ENCODE measurements around the gene SMIM8.

The SMIM8 gene

GRCh38 chr6:87336367-87336766, 14.0 kb downstream of the SMIM8 start:
- no peak for DNase-seq

DNA sequence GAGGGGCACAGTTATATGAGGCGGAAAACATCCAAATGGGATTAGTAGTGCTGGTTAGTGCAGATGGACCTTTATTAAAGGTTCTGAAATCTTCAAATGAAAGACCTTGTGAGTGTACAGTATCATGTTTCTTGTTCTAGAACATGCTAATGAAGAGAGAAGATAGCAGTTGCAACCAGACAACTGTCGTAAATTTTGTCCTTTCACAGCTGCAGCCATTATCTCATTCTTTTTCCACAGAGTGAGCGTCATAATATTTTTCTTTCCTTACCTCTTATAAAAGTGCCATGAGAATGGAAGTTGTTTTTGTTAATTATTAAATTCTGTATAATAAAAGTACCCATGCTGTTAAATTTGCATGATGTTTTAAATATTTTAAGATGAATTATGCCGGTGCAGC, 17.8 kb downstream of the SMIM8 start:
- DNase-seq, result no peak

GRCh38 chr6:87341158-87341557, 18.8 kb downstream of the SMIM8 start:
- no peak for DNase-seq

GRCh38 chr6:87341899-87342298, 19.5 kb downstream of the SMIM8 start:
- DNase-seq, result no peak

GRCh38 chr6:87342829-87343228, 20.4 kb downstream of the SMIM8 start:
- no peak for DNase-seq

DNA sequence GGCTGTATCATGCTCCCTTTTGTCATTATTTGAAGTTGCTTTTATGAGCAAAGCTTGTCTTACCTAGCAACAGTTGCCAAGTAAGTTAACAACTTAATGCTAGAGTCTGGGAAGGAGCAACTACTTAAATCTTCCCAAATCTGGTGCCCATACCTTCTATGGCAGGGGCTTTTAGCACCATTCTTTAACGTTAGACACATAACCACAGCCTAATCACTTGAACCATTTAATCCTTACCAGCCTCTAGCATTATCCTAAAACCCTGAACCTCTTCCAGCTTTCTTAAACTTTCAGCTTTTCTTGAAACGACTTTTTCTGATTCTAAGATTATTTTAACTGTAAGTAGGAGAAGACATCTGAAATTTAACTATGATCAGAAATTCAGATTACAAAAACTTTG, 22.3 kb downstream of the SMIM8 start, which contains the start of gene C6orf163:
C6orf163 (plus strand) TSS at position 83 of the 400 bp plus-strand sequence; CDS start at position 370, 287 bp downstream.
- DNase-seq, result no peak

DNA sequence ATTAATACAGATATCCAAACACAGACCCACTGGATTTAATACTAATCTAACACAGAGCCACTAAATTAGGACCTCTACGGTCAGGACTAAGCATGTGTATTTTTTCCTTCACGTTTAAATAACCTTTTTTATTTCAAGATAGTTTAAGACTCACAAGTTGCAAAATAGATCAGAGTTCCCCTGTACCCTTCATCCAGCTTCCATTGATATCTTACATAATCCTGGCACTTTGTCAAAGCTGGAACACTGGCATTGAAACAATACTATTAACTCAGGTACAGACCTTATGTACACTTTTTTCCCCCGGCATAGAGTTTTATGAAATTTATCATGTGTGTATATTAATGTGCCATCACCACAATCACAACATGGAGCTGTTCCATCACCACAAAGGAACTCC, 24.3 kb downstream of the SMIM8 start:
- no peak for DNase-seq

- DNase-seq, result no peak
Observed at GRCh38 chr6:87349896-87350295, 27.5 kb downstream of the SMIM8 start.

- DNase-seq, result no peak
Observed at GRCh38 chr6:87350516-87350915, 28.1 kb downstream of the SMIM8 start.

DNA sequence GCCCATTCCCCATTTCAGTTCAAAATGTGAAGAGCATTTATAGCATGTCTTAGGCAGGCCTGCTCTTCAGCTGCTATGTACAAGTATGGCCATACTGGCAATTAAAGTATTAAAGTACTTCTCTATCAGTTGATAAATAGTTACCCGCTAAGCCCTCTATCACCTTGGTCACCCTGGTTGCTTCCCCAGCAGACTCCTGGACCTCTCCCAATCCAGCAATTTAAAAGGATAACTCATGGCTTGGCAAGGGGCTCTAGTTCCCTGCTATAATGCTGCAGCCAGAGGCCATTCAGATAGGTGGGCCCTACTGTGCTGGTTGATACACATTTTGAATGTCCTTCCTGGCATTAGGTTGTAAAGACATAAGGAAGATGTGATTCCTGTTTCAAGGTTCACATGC, 29.2 kb downstream of the SMIM8 start:
- no peak for DNase-seq

- DNase-seq, result no peak
Observed at GRCh38 chr6:87356181-87356580, 33.8 kb downstream of the SMIM8 start.

DNA sequence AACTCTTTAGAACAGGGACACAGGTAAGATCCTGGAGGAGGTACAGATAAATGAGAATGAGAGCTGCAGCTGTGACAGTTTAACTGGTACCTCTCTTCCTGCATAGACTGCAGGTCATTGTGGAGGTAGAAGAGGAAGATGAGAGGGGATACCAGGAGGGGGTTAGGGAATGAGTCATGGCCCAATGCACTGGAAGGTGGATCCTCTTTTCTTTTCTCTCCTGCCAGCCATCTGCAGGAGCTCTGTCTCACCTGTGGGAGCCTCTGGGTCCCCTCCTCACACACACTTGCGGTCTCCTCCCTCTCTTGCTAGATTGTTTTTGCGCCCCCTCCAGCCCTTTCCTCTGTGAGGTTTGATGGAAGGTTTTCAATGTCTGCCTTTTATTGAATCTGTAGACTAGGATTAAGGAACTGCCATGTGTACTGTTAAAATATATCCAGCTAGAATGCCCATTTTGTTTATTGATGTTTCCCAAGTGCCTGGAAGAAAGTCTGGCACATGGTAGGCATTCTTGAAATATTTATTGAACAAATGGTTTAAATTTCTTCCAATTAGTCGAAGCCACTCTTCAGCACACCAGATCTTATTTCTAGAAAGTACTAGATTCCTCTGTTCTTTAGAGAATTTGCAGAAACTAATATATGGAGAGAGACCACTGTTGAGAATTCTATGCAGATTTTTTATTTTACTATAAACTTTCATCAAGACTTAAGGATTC, 35.2 kb downstream of the SMIM8 start:
- no peak for DNase-seq

DNA sequence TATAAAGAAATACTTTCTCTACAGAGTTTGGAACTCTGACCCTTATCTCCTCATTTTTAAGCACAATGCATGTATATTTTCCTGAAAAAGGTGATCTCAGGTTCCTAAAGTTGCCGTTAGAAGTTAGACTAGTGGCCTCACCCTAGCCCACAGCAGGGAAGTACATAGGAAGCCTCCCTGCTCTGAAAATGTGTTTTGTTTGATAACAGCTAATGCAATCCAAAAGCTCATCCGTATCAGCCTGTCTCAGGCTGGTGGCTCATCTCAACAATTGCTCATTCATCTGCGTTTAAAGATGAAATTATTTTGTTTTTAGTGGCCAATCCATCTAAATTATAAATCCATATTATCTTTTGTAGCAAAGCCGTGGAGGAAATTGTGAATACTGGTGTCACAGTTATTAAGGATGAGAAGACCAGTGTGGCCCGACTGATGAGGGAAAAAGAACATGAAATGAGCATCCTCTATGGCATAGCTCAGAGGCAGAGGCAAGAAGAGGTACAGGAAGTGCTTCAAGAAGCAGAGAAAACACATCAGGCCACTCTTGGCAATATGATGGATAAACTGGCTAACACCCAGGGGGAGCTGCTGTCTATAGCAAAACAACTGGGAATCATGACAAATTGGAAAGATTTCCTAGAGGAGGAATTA, 42.3 kb downstream of the SMIM8 start:
- DNase-seq, result no peak

DNA sequence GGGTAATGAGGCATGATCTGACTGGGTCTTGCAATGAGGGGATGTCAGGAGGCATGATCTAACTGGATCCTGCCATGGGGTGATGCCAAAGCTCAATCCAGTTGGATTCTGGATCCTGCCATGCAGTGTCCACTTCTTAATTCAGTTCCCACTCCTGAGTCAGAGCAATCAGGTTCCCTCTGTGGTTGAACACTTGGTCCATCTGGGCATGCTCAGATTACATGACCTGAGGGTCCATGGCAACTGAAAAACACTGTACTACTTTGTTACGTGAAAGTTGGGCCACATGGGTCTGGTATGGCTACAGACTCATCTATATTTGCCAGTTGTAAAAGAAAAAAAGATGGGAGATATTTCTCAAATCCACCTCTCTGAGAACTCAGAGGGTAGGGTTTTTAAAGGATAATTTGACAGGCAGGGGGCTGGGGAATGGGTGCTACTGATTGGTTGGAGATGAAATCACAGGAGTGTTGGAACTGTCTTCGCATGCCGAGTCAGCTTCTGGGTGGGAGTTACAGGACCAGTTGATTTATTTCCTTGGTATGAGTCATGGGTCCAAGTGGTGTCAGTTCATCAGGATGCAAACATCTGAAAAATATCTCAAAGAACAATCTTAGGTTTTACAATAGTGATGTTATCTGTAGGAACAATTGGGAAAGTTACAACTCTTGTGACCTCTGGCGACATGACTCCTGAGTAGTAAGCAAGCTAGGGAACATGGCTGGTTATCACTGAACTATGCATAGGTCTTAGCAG, 43.9 kb downstream of the SMIM8 start:
- no peak for DNase-seq

DNA sequence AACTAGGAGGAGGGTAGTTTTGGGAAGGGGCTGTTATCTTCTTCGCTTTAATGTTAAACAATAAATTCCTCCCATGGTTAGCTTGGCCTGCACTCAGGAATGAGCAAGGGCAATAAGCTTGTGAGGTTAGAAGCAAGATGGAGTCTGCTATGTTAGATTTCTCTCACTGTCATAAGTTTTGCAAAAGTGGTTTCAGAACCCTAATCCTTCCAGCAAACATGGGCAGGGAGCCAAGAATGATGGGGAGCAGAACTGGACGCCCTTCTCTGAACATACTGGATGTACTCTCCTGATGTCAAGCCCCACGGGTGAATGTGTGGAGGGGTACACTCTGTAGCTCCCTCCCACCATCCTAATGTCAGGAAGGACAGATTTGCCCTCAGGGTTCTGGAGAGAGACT, 44.5 kb downstream of the SMIM8 start:
- no peak for DNase-seq

GRCh38 chr6:87373377-87373776, 51.0 kb downstream of the SMIM8 start:
- DNase-seq, result no peak

DNA sequence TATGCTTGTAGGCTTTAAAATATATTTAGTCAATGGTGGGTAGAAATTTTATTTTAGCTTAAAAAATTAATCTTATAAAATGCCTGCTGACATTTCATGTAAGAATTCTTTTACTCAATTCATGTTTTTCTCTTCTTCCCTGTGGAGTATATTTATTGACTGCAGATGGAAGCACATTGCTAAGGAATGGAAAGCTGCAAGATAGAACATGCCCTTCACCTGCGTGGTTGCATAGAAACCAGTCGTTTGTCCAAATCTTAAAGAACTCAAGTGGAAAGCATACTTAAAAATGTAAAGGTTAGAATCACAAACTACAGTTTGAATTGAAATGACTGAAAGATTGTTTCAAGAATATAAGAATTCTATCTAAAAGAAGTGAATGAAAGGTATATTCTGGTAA, 52.9 kb downstream of the SMIM8 start:
- DNase-seq, result no peak

DNA sequence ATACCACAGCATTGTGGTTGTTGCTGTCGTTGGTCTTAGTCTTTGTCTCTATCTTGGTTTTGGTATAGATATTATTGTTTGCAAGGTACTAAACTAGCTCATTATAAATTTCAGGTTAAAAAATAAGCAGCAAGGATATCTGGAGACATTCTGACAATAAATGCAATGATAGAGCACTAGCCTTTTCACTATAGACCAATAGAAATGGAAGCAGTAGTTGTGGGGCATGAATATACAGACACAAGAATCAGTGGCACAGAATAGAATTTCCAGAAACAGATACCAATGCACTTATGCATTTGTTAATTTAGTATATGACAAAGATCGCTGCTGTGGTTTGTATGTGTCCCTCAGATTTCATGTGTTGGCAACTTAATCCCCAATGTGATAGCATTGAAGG, 54.3 kb downstream of the SMIM8 start:
- DNase-seq, result no peak

DNA sequence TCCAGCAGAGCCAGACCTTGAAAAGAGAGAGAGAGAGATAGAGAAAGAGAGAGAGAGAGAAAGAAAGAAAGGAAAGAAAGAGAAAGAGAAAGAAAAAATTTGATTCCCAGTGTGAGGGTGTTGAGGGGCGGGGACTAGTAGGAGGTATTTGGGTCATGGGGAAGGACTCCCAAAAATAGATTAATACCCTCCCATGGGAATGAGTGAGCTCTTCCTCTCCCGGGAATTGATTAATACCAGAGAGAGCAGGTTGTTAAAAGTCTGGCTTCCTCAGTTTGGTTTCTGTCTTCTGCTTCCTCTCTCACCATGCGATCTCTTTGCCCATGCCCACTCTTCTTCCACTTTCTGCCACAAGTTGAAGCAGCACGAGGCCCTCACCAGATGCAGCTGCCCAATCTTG, 56.6 kb downstream of the SMIM8 start:
- DNase-seq, result no peak

DNA sequence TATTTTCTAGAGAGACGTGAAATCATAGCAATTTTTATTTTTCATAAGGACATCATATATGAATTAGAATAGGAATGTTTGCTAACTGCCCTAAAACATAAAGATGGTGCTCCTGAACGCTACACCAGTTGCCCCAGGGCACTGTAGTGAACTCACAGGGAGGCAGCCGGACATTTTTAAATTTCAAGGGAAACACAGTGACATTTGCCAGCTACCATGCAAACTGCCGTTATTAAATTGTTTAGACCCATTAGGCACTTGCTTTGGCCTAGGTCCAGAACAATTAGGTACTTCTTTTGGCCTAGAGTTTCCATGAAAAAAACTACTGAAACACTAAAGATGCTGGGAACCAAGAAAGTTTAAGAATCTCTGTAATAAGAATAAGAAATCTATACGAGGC, 60.5 kb downstream of the SMIM8 start:
- no peak for DNase-seq

GRCh38 chr6:87384038-87384437, 61.6 kb downstream of the SMIM8 start:
- peak; percentile 16 for DNase-seq

- DNase-seq, result no peak
Observed at GRCh38 chr6:87384449-87384848, 62.1 kb downstream of the SMIM8 start.

- DNase-seq, result peak; percentile 66
Observed at GRCh38 chr6:87391334-87391733, 68.9 kb downstream of the SMIM8 start.
